ENCODE results near the gene SNX3. TPM values are rescaled to one million over a fixed set of nuclear protein-coding genes. Genes with fewer than 3 reads are reported as not detected.

The SNX3 gene
- total and polyA plus RNA-seq, 2 donors (not counting 1 experiment from before 2014, with no cell fraction given), result 96.0 to 130 TPM

DNA sequence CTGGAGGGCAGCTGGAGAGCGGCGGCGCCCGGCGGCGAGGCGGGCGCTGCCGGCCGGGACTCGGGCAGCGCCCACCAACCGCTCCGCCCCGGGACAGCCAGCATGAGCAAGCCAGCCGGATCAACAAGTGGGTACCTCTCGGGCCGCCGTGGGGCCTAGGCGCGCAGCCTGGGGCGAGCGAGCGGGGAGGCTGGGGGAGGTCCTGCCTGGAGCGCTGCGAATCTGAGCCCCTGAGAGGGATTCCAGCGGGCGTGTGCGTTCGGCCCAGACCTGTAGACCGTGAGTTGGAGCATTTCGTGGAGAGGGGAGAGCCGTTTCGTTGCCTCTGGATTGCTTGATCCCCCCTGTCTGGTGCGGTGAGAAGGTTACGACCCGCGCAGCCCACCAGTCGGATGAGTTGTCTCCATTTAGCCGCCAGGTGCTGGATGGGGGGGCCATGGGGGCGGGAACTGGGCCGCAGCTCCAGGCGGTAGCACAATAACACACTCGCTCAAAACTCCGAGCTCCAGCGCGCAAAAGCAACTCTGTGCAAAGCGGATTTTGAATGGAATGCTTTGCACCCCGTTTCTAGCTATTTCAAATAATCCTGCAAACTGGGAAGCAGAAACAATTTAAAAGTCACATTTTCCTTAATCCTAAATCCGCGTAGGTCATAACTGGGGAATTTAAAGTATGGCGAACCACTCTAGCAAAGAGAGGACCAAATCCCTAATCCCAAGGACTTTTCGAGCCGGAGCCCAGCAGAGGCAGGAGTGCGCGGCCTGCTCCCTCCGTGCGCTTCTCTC is 94.0 kb downstream of the SNX3 start:
- Histone ChIP-seq H2AFZ (ENCODE audit: insufficient read depth, low read depth, low read length, poor library complexity, severe bottlenecking) (no peak overlapping the region), H3K4me3 (ENCODE audit: control extremely low read depth in 1 of 5, extremely low read depth in 1 of 5, insufficient read depth in 1 of 5, low read depth in 2 of 5, low read length in 4 of 5) (peak overlapping the region in 2 of 5 experiments; percentile 44 to 59), H3K4me1 (ENCODE audit: control insufficient read depth in 2 of 2, insufficient read depth in 2 of 2, low read length in 2 of 2) (peaks cover 76 to 84% of the 10 kb centered on the region in 2 donors), H4K20me1 (ENCODE audit: control insufficient read depth, insufficient read depth, low read length, poor library complexity, severe bottlenecking) (peaks cover 13% of the 10 kb centered on the region), H3K9ac (ENCODE audit: low read length) (peak overlapping the region; percentile 58), H3K9me3 (ENCODE audit: control extremely low read depth in 1 of 3, control insufficient read depth in 2 of 3, insufficient read depth in 1 of 3, low read length in 2 of 3) (peaks cover 0 to 85% (median 30%) of the 10 kb centered on the region in 3 donors), H3K4me2 (replicated peaks; ENCODE audit: low read depth, low read length, poor library complexity, severe bottlenecking) (peak overlapping the region; percentile 85), H3K27me3 (replicated peaks in 1 of 4; ENCODE audit: control extremely low read depth in 1 of 4, control insufficient read depth in 3 of 4, insufficient read depth in 4 of 4, low read length in 3 of 4) (peaks cover 0 to 100% (median 87%) of the 10 kb centered on the region in 4 experiments), H3K27ac (ENCODE audit: low read length in 2 of 2) (no peak overlapping the region), H3K36me3 (replicated peaks in 1 of 2; ENCODE audit: control extremely low read depth in 1 of 2, control insufficient read depth in 1 of 2, extremely low read depth in 1 of 2, insufficient read depth in 2 of 2, low read length in 1 of 2) (no peaks in the 10 kb centered on the region), H3K79me2 (ENCODE audit: control insufficient read depth, insufficient read depth, low read length) (no peaks in the 10 kb centered on the region)
- POLR2A ChIA-PET, result no interaction called here
- intact Hi-C loops (cut with micrococcal nuclease), result loop anchor here (10.0 kb wide), 1 partner anchor 1052 kb away; the partner anchor contains the start of gene BEND3
- Mint-ChIP-seq H3K27ac (peak overlapping the region; percentile 71), H3K4me3 (peak overlapping the region; percentile 79), H3K9me3 (ENCODE audit: insufficient read depth) (no peaks in the 10 kb centered on the region), H3K4me1 (peaks cover 57% of the 10 kb centered on the region), H3K27me3 (peaks cover 74% of the 10 kb centered on the region)
- DNase-seq, result peak; percentile 47
- CTCF ChIA-PET, result interaction anchor here (2.7 kb wide), 1 partner anchor 52 kb away, joined by 9 read pairs; no protein-coding TSS in a partner anchor
- ATAC-seq (ENCODE audit: low read depth), result no peak
- TF ChIP-seq EZH2 (IDR thresholded peaks at IDR 0.05; ENCODE audit: borderline replicate concordance, insufficient read depth, low read depth, low read length, poor library complexity, severe bottlenecking), result peak; percentile 37
- TF ChIP-seq, protein P1, sequence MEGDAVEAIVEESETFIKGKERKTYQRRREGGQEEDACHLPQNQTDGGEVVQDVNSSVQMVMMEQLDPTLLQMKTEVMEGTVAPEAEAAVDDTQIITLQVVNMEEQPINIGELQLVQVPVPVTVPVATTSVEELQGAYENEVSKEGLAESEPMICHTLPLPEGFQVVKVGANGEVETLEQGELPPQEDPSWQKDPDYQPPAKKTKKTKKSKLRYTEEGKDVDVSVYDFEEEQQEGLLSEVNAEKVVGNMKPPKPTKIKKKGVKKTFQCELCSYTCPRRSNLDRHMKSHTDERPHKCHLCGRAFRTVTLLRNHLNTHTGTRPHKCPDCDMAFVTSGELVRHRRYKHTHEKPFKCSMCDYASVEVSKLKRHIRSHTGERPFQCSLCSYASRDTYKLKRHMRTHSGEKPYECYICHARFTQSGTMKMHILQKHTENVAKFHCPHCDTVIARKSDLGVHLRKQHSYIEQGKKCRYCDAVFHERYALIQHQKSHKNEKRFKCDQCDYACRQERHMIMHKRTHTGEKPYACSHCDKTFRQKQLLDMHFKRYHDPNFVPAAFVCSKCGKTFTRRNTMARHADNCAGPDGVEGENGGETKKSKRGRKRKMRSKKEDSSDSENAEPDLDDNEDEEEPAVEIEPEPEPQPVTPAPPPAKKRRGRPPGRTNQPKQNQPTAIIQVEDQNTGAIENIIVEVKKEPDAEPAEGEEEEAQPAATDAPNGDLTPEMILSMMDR (IDR thresholded peaks at IDR 0.05), result no peak
- 7% methylated on average over 58 of the region's 58 CpGs for whole genome bisulfite sequencing (ENCODE audit: insufficient coverage)

All from B cell (primary cell).